DOHH2 (cell line): Measurements from ENCODE around the gene CRTC3.

ENCODE experiments used
- H3F3A ChIP-seq: fragments of 200-600 bp; sonication (generic), shearing (Covaris generic); 2 replicates; pipeline ENCODE4 v1.6.0; 2016; ENCODE audit warnings: antibody characterized with exemption, mild to moderate bottlenecking; ENCODE audit not compliant: control insufficient read depth, insufficient read depth
- H3K27ac ChIP-seq: fragments of 200-600 bp; sonication (generic); 2 replicates; pipeline ENCODE4 v1.5.1; 2014; ENCODE audit warnings: low read depth, mild to moderate bottlenecking, low read length, moderate library complexity
- H3K27me3 ChIP-seq: fragments of 200-600 bp; sonication (generic); 2 replicates; pipeline ENCODE4 v1.6.1; 2014; ENCODE audit warnings: mild to moderate bottlenecking, low read length, mixed read lengths; ENCODE audit not compliant: control insufficient read depth
- H3K36me3 ChIP-seq: fragments of 200-600 bp; sonication (generic); 2 replicates; pipeline ENCODE4 v1.6.1; 2014; ENCODE audit warnings: mild to moderate bottlenecking, low read length, moderate library complexity, mixed read lengths; ENCODE audit not compliant: control insufficient read depth
- H3K4me1 ChIP-seq: fragments of 200-600 bp; sonication (generic); 2 replicates; pipeline ENCODE4 v1.6.1; 2014; ENCODE audit warnings: mild to moderate bottlenecking, low read length, mixed read lengths; ENCODE audit not compliant: control insufficient read depth
- H3K4me2 ChIP-seq: fragments of 200-600 bp; sonication (generic); 2 replicates; pipeline ENCODE4 v1.6.0; 2014; ENCODE audit warnings: mild to moderate bottlenecking, low read length, moderate library complexity
- H3K4me3 ChIP-seq: fragments of 200-600 bp; sonication (generic); 2 replicates; pipeline ENCODE4 v1.5.1; 2014; ENCODE audit warnings: mild to moderate bottlenecking, low read length, mixed read lengths
- H3K79me2 ChIP-seq: fragments of 200-600 bp; sonication (generic); 2 replicates; pipeline ENCODE4 v1.6.1; 2014; ENCODE audit warnings: mild to moderate bottlenecking, low read length, mixed read lengths; ENCODE audit not compliant: control insufficient read depth
- H3K9me2 ChIP-seq: fragments of 200-600 bp; sonication (generic); replicated peaks from 2 replicates; pipeline ENCODE4 v1.6.1; 2014; ENCODE audit warnings: mild to moderate bottlenecking, low read length, mixed read lengths; ENCODE audit not compliant: control insufficient read depth
- H3K9me3 ChIP-seq: fragments of 200-600 bp; sonication (generic); 2 replicates; pipeline ENCODE4 v1.6.1; 2014; ENCODE audit warnings: antibody characterized with exemption, low read length, mixed read lengths; ENCODE audit not compliant: control insufficient read depth, insufficient read depth
- H4K20me1 ChIP-seq: fragments of 200-600 bp; sonication (generic); 2 replicates; pipeline ENCODE4 v1.6.0; 2014; ENCODE audit warnings: low read depth, mild to moderate bottlenecking, antibody characterized with exemption, low read length, moderate library complexity; ENCODE audit not compliant: control insufficient read depth, insufficient read depth
- EZH2phosphoT487 ChIP-seq: fragments of 200-600 bp; sonication (generic); IDR thresholded peaks from 2 replicates; pipeline ENCODE4 v1.6.1; 2017; ENCODE audit warnings: borderline replicate concordance, mild to moderate bottlenecking, antibody characterized with exemption, low read length, moderate library complexity, mixed read lengths
- TF ChIP-seq, protein P1 (sequence below): fragments of 200-600 bp; sonication (generic); IDR thresholded peaks from one replicate; pipeline ENCODE4 v1.5.1; 2014; ENCODE audit warnings: antibody characterized with exemption, mild to moderate bottlenecking, low read depth, low read length; ENCODE audit not compliant: poor library complexity, severe bottlenecking

CRTC3 gene

GRCh38 chr15:90681480-90681879 lies 151.8 kb downstream of the CRTC3 start:
- H3K27ac ChIP-seq = no peak overlapping the region
- H4K20me1 ChIP-seq = no peaks in the 10 kb centered on the region
- no peaks in the 10 kb centered on the region for H3K27me3 ChIP-seq
- H3K9me2 ChIP-seq = no peaks in the 10 kb centered on the region
- no peak overlapping the region for H3K4me2 ChIP-seq
- TF ChIP-seq EZH2phosphoT487 = no peak
- TF ChIP-seq, protein P1, sequence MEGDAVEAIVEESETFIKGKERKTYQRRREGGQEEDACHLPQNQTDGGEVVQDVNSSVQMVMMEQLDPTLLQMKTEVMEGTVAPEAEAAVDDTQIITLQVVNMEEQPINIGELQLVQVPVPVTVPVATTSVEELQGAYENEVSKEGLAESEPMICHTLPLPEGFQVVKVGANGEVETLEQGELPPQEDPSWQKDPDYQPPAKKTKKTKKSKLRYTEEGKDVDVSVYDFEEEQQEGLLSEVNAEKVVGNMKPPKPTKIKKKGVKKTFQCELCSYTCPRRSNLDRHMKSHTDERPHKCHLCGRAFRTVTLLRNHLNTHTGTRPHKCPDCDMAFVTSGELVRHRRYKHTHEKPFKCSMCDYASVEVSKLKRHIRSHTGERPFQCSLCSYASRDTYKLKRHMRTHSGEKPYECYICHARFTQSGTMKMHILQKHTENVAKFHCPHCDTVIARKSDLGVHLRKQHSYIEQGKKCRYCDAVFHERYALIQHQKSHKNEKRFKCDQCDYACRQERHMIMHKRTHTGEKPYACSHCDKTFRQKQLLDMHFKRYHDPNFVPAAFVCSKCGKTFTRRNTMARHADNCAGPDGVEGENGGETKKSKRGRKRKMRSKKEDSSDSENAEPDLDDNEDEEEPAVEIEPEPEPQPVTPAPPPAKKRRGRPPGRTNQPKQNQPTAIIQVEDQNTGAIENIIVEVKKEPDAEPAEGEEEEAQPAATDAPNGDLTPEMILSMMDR = no peak
- peaks cover 49% of the 10 kb centered on the region for H3K4me1 ChIP-seq
- H3K4me3 ChIP-seq = no peak overlapping the region
- no peaks in the 10 kb centered on the region for H3K36me3 ChIP-seq
- H3K79me2 ChIP-seq = no peaks in the 10 kb centered on the region
- H3F3A ChIP-seq = peaks cover 20% of the 10 kb centered on the region
- H3K9me3 ChIP-seq = no peaks in the 10 kb centered on the region

DNA sequence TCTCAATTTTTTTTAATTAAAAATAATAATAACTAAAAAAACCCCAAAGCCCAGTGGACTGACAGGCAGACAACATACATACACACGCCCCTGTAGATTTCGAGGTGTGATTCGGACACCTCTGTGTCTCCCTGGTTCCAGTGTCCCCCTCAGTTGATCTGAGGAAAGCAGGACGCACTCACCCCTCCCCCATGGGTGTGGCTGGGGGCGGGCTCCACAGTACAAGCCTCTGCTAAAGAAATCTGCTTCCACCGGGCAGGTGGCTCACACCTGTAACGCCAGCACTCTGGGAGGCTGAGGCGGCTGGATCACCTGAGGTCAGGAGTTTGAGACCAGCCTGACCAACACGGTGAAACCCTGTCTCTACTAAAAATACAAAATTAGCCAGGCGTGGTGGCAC lies 153.6 kb downstream of the CRTC3 start:
- H3K4me1 ChIP-seq = peaks cover 59% of the 10 kb centered on the region
- H4K20me1 ChIP-seq = no peaks in the 10 kb centered on the region
- H3K27me3 ChIP-seq = no peaks in the 10 kb centered on the region
- H3K9me2 ChIP-seq = no peaks in the 10 kb centered on the region
- H3K9me3 ChIP-seq = peaks cover 3% of the 10 kb centered on the region; the same call in 1 of the 2 replicates
- no peak for TF ChIP-seq EZH2phosphoT487
- TF ChIP-seq, protein P1 = no peak
- H3K4me3 ChIP-seq = no peak overlapping the region
- peaks cover 7% of the 10 kb centered on the region for H3K36me3 ChIP-seq
- H3F3A ChIP-seq = peaks cover 35% of the 10 kb centered on the region
- H3K27ac ChIP-seq = no peak overlapping the region
- H3K79me2 ChIP-seq = no peaks in the 10 kb centered on the region
- no peak overlapping the region for H3K4me2 ChIP-seq

- H3K27me3 ChIP-seq = no peaks in the 10 kb centered on the region
- peaks cover 11% of the 10 kb centered on the region for H3K36me3 ChIP-seq
- H3K9me3 ChIP-seq = peaks cover 7% of the 10 kb centered on the region
- H3K4me2 ChIP-seq = no peak overlapping the region
- H3F3A ChIP-seq = peaks cover 35% of the 10 kb centered on the region
- no peaks in the 10 kb centered on the region for H3K9me2 ChIP-seq
- no peaks in the 10 kb centered on the region for H4K20me1 ChIP-seq
- H3K4me3 ChIP-seq = no peak overlapping the region
- H3K27ac ChIP-seq = peak overlapping the region; percentile 95
- H3K4me1 ChIP-seq = peaks cover 57% of the 10 kb centered on the region
- H3K79me2 ChIP-seq = no peaks in the 10 kb centered on the region
- TF ChIP-seq, protein P1 = no peak
- TF ChIP-seq EZH2phosphoT487 = no peak
Observed at GRCh38 chr15:90683876-90684275, 154.2 kb downstream of the CRTC3 start.
